Left ventricle myocardium inferior (tissue), 1 donor: ENCODE data around the gene SLIT3. TPM values are rescaled to one million over a fixed set of nuclear protein-coding genes. Genes with fewer than 3 reads are reported as not detected.
"Not testable (repeated sequence)": the region's sequence is repeated elsewhere in the genome, so short reads cannot be mapped to it uniquely, and the experiment has no call there.

Source experiments
- DNase-seq: peaks from one replicate; pipeline ENCODE4 v3.0.0-alpha.2; 2020
- H3K27ac ChIP-seq: fragments of 200-600 bp; replicated peaks from 2 replicates; pipeline ENCODE4 v1.8.0; 2021
- H3K27me3 ChIP-seq: fragments of 200-600 bp; 2 replicates; pipeline ENCODE4 v1.8.0; 2021; ENCODE audit warnings: low read depth
- H3K36me3 ChIP-seq: fragments of 200-600 bp; 2 replicates; pipeline ENCODE4 v1.8.0; 2021
- H3K4me1 ChIP-seq: fragments of 200-600 bp; 2 replicates; pipeline ENCODE4 v1.8.0; 2021
- H3K4me3 ChIP-seq: fragments of 200-600 bp; 2 replicates; pipeline ENCODE4 v1.8.0; 2021; ENCODE audit warnings: mild to moderate bottlenecking, moderate library complexity
- H3K9me3 ChIP-seq: fragments of 200-600 bp; replicated peaks from 2 replicates; pipeline ENCODE4 v1.8.0; 2021
- intact Hi-C: fragments of 100-400 bp; cut with micrococcal nuclease; formaldehyde crosslinking; loops from one replicate; pipeline ENCODE4 v1.11.0; 2022
- total RNA-seq: library from RNA; stranded (reverse); fragmentation: NEBNext Ultra II Directional; extraction: Animal tissue kit (Norgen Biotek cat#: 25700); gene quantifications from one replicate; pipeline ENCODE4 v1.2.1, GENCODE V29; 2021
- TF ChIP-seq, protein P1 (sequence below): fragments of 200-600 bp; IDR thresholded peaks from 2 replicates; pipeline ENCODE4 v1.8.0; 2021; ENCODE audit warnings: antibody characterized with exemption, mild to moderate bottlenecking, borderline replicate concordance
- donor health status: DM: no; HTN: yes; CAD: no; lungs with severe emphysema.

SLIT3 gene
- total RNA-seq, 1 donor from 2014 or later, result 22.7 TPM

DNA sequence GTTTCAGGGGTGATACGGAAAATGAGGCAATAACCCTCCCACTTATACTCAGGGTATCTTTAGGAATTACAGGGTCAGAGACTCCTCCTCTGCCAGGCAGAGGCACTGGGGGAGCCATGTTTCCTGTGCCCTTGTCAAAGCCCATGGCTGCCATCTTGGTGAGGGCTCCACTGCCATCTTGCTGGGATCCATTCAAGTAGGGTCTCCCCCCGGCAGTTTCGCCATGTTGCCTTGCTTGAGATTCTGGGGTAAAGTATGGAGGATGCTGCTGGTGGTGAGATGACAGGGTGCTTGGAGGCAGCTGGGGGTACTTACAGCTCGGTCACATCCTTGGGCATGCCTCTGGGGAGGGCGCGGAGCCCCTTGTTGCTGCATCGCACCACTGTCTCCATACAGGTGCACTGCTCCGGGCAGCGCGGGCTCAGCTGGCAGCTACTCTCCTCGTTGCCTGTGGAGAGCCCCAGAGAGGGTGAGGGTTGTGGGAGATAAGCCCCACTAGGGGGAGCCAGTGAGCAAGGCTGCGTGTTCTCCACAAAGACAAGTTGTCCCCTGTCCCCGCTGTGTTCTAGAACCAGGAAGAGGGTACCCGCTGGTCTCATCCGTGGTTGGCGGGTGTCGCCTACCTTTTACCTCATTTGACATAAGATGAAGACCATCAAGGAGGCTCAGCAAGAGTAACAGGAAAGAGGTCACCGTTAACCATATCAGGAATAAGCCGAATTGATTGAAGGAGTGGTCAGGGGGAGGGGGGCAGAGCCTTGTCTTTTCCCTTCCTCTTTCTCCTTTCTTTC, 552.8 kb downstream of the SLIT3 start:
- TF ChIP-seq, protein P1, sequence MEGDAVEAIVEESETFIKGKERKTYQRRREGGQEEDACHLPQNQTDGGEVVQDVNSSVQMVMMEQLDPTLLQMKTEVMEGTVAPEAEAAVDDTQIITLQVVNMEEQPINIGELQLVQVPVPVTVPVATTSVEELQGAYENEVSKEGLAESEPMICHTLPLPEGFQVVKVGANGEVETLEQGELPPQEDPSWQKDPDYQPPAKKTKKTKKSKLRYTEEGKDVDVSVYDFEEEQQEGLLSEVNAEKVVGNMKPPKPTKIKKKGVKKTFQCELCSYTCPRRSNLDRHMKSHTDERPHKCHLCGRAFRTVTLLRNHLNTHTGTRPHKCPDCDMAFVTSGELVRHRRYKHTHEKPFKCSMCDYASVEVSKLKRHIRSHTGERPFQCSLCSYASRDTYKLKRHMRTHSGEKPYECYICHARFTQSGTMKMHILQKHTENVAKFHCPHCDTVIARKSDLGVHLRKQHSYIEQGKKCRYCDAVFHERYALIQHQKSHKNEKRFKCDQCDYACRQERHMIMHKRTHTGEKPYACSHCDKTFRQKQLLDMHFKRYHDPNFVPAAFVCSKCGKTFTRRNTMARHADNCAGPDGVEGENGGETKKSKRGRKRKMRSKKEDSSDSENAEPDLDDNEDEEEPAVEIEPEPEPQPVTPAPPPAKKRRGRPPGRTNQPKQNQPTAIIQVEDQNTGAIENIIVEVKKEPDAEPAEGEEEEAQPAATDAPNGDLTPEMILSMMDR, result peak; percentile 71
- Histone ChIP-seq H3K9me3 (peaks cover 12% of the 10 kb centered on the region), H3K4me1 (no peaks in the 10 kb centered on the region), H3K27me3 (no peaks in the 10 kb centered on the region), H3K4me3 (no peak overlapping the region), H3K36me3 (no peaks in the 10 kb centered on the region), H3K27ac (no peak overlapping the region)
- peak; percentile 43 for DNase-seq
- intact Hi-C loops, result no loop called here

DNA sequence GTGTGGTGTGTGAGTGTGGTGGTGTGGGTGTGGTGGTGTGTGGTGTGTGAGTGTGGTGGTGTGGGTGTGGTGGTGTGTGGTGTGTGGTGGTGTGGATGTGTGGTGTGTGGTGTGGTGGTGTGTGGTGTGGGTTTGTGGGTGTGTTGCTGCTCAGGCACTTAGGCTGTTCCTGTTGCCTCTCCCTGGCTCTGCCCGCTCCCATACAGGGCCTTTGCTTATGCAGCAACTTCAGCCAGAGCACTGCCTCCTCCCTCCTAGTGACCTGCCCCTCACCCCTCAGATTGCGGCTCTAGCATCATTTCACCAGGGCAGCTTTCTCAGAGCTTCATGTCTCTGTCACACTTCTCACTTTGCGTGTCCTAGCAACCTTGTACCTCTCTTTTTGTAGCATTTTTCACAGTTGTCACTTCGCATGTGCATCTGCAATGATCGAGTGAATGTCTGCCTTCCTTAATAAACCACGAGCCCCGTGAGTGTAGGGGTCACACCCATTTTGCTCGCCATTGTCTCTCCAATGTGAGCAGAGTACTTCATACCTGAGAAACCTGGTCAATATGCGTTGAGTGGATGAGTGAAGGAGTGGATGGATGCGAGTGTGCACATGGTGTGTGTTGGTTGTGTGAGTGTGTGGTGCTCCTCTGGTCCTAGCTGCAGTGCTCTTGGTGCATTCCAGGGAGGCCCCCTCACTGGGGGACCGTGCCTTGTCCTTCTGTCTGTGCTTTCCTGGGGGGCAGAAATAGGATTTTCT, 553.9 kb downstream of the SLIT3 start:
- TF ChIP-seq, protein P1, result no peak
- Histone ChIP-seq H3K4me1 (no peaks in the 10 kb centered on the region), H3K9me3 (peaks cover 12% of the 10 kb centered on the region), H3K36me3 (no peaks in the 10 kb centered on the region), H3K4me3 (no peak overlapping the region), H3K27me3 (no peaks in the 10 kb centered on the region), H3K27ac (no peak overlapping the region)
- intact Hi-C loops, result no loop called here
- no peak for DNase-seq

DNA sequence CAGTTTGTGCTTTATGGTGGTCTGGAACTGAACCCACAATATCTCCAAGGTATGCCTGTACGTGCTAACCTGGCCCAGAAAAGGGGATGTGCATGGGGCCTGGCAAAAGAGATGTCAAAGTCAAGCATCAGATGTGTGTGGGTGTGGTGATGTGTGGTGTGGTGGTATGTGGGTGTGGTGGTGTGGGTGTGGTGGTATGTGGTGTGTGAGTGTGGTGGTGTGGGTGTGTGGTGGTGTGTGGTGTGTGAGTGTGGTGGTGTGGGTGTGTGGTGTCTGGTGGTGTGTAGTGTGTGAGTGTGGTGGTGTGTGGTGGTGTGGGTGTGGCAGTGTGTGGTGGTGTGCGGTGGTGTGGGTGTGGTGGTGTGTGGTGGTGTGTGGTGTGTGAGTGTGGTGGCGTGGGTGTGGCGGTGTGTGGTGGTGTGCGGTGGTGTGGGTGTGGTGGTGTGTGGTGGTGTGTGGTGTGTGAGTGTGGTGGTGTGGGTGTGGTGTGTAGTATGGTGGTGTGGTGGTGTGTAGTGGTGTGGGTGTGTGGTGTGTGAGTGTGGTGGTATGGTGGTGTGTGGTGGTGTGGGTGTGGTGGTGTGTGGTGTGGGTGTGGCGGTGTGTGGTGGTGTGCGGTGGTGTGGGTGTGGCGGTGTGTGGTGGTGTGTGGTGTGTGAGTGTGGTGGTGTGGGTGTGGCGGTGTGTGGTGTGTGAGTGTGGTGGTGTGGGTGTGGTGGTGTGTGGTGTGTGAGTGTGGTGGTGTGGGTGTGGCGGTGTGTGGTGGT, 554.6 kb downstream of the SLIT3 start:
- H3K9me3 ChIP-seq, result peaks cover 12% of the 10 kb centered on the region
- H3K27ac ChIP-seq, H3K27me3 ChIP-seq, intact Hi-C loops, H3K36me3 ChIP-seq, DNase-seq, H3K4me3 ChIP-seq, H3K4me1 ChIP-seq: not testable (repeated sequence)

DNA sequence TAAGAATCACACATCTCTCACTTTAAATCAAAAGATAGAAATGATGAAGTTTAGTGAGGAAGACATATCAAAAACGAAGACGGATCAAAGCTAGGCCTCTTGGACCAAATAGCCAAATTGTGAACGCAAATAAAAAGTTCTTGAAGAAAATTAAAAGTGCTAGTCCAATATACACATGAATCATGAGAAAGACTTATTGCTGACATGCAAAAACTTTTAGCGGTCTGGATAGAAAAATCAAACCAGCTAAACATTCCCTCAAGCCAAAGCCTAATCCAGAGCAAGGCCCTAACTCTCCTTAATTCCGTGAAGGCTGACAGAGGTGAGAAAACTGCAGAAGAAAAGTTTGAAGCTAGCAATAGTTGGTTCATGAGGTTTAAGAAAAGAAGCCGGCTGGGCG, 557.3 kb downstream of the SLIT3 start:
- TF ChIP-seq, protein P1, result no peak
- peaks cover 9% of the 10 kb centered on the region for H3K4me1 ChIP-seq
- intact Hi-C loops, result no loop called here
- H3K27me3 ChIP-seq, result no peaks in the 10 kb centered on the region
- peaks cover 12% of the 10 kb centered on the region for H3K9me3 ChIP-seq
- H3K27ac ChIP-seq, result no peak overlapping the region
- DNase-seq, result no peak
- no peaks in the 10 kb centered on the region for H3K36me3 ChIP-seq
- no peak overlapping the region for H3K4me3 ChIP-seq

DNA sequence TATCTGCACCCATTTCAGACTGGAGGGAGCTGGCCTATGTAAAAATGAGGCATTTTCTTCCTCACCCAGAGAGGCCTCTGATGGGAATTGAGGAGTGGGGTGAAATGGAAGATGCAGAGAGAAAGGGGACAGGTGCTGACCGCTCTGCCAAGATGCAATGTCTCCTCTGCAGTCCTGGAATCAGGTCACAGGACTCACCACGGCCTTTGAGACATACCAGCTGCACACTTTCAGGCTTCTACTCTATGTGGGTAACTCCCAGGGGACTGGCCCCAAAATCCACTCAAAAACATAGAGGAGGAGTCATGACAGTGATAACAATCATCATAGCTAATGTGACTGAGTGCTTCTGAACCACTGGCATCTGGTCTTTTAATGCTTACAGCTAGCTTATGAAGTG, 558.6 kb downstream of the SLIT3 start:
- H3K27me3 ChIP-seq, H3K4me3 ChIP-seq, H3K4me1 ChIP-seq, H3K36me3 ChIP-seq, DNase-seq, intact Hi-C loops, H3K27ac ChIP-seq: not testable (repeated sequence)
- peaks cover 12% of the 10 kb centered on the region for H3K9me3 ChIP-seq

DNA sequence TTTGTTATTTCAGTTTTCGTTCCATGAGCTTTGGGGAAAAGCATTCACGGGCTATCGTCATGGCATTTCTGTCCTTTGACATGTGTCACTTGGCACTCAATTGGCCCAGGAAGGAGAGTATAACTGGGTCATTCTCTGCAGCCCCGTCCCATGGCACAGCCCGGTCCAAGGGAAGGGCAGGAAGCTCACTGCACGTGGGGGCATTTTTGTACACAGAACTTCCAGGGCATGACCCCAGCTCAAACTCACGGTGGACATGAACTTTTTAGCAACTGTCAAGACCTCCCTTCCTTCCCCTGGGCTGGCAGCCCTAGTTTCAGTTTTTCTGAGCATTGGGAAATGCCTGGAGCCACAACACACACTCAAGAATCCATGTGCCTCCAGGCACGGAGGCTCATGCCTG, 560.1 kb downstream of the SLIT3 start:
- TF ChIP-seq, protein P1, result no peak
- Histone ChIP-seq H3K4me3 (peak overlapping the region; percentile 11), H3K27ac (peak overlapping the region; percentile 36), H3K36me3 (no peaks in the 10 kb centered on the region), H3K9me3 (peaks cover 12% of the 10 kb centered on the region), H3K27me3 (no peaks in the 10 kb centered on the region), H3K4me1 (peaks cover 21% of the 10 kb centered on the region)
- intact Hi-C loops, result no loop called here
- no peak for DNase-seq
